Stimulated activated CD4-positive, alpha-beta T cell treated with anti-CD3 and anti-CD28 coated beads, Interleukin-1b, Interleukin-23, amount 100 ng/mL, for 1 hour (primary cell): Measurements from ENCODE around the gene LARP4B.
"Not testable (repeated sequence)": the region's sequence is repeated elsewhere in the genome, so short reads cannot be mapped to it uniquely, and the experiment has no call there.

Experiments
- DNase-seq, 2 donors: peaks; one replicate each; pipeline ENCODE4 v3.0.0-alpha.2; 2020; ENCODE audit warnings: low read depth in 2 of 2

Gene LARP4B

GRCh38 chr10:770048-770712, 161.3 kb downstream of the LARP4B start:
- DNase-seq: not testable (repeated sequence)

GRCh38 chr10:767794-768193, 163.7 kb downstream of the LARP4B start:
- no peak for DNase-seq

- DNase-seq: no peak
These were observed 164.3 kb downstream of the LARP4B start for GRCh38 chr10:767211-767610.

- DNase-seq: no peak
These were observed 170.1 kb downstream of the LARP4B start for GRCh38 chr10:761376-761775.

GRCh38 chr10:760622-761021, 170.9 kb downstream of the LARP4B start:
- no peak for DNase-seq

GRCh38 chr10:759898-760477, 171.5 kb downstream of the LARP4B start:
- DNase-seq: no peak
